Measurements from ENCODE around the gene FAU. TPM values are rescaled to one million over a fixed set of nuclear protein-coding genes. Genes with fewer than 3 reads are reported as not detected.

FAU gene
- total and polyA plus RNA-seq, 2 of the 13 experiments (the other 11 are each of a cell fraction or from before 2014, with no cell fraction given) = 374 to 869 TPM

DNA sequence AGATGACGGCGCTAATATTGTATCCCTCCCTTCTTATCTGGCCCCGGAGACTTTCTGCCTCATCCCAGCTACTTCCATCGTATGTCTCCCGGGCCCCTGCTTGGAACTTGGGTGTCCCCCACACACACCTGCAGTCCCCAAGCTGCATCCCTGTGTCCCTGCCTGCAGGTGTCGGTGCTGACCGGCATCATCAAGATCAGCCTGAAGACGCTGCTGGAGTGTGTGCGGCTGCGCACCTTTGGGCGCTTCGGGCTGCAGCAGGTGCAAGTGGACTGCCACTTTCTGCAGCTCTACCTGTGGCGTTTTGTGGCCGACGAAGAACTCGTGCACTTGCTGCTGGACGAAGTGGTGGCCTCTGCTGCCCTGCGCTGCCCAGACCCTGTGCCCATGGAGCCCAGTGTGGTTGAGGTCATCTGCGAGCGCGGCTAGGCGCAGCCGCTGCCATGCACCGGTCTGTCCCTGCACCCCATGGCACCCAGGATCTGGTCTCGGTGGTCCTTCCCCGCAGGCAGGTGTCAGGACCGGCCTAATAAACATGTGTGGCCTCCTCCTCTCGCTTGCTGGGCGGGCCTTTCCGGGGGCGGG, 10.7 kb downstream of the FAU start (continued):
- TF ChIP-seq, protein P1, sequence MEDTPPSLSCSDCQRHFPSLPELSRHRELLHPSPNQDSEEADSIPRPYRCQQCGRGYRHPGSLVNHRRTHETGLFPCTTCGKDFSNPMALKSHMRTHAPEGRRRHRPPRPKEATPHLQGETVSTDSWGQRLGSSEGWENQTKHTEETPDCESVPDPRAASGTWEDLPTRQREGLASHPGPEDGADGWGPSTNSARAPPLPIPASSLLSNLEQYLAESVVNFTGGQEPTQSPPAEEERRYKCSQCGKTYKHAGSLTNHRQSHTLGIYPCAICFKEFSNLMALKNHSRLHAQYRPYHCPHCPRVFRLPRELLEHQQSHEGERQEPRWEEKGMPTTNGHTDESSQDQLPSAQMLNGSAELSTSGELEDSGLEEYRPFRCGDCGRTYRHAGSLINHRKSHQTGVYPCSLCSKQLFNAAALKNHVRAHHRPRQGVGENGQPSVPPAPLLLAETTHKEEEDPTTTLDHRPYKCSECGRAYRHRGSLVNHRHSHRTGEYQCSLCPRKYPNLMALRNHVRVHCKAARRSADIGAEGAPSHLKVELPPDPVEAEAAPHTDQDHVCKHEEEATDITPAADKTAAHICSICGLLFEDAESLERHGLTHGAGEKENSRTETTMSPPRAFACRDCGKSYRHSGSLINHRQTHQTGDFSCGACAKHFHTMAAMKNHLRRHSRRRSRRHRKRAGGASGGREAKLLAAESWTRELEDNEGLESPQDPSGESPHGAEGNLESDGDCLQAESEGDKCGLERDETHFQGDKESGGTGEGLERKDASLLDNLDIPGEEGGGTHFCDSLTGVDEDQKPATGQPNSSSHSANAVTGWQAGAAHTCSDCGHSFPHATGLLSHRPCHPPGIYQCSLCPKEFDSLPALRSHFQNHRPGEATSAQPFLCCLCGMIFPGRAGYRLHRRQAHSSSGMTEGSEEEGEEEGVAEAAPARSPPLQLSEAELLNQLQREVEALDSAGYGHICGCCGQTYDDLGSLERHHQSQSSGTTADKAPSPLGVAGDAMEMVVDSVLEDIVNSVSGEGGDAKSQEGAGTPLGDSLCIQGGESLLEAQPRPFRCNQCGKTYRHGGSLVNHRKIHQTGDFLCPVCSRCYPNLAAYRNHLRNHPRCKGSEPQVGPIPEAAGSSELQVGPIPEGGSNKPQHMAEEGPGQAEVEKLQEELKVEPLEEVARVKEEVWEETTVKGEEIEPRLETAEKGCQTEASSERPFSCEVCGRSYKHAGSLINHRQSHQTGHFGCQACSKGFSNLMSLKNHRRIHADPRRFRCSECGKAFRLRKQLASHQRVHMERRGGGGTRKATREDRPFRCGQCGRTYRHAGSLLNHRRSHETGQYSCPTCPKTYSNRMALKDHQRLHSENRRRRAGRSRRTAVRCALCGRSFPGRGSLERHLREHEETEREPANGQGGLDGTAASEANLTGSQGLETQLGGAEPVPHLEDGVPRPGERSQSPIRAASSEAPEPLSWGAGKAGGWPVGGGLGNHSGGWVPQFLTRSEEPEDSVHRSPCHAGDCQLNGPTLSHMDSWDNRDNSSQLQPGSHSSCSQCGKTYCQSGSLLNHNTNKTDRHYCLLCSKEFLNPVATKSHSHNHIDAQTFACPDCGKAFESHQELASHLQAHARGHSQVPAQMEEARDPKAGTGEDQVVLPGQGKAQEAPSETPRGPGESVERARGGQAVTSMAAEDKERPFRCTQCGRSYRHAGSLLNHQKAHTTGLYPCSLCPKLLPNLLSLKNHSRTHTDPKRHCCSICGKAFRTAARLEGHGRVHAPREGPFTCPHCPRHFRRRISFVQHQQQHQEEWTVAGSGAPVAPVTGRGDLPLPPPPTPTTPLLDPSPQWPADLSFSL (CRISPR knock-in tag; IDR thresholded peaks at IDR 0.05) = no peak
- TF ChIP-seq ZNF281 (CRISPR knock-in tag; IDR thresholded peaks at IDR 0.05; ENCODE audit: borderline replicate concordance) (no peak), ZNF580 (CRISPR knock-in tag; IDR thresholded peaks at IDR 0.05; ENCODE audit: borderline replicate concordance, low read depth) (no peak; the same call in 1 of the 2 replicates), ZNF451 (CRISPR knock-in tag; IDR thresholded peaks at IDR 0.05) (no peak), ZNF547 (CRISPR knock-in tag; IDR thresholded peaks at IDR 0.05) (no peak), KLF15 (CRISPR knock-in tag; IDR thresholded peaks at IDR 0.05; ENCODE audit: borderline replicate concordance) (no peak), NCOA2 (CRISPR knock-in tag; IDR thresholded peaks at IDR 0.05) (no peak), SP140L (CRISPR knock-in tag; IDR thresholded peaks at IDR 0.05; ENCODE audit: borderline replicate concordance) (no peak), CBX1 (IDR thresholded peaks at IDR 0.05; ENCODE audit: low read depth) (no peak), ZNF737 (CRISPR knock-in tag; IDR thresholded peaks at IDR 0.05; ENCODE audit: borderline replicate concordance) (no peak), ZNF674 (CRISPR knock-in tag; IDR thresholded peaks at IDR 0.05; ENCODE audit: low read depth) (0 out of 2 replicates have a peak, but pooled peaks have one; percentile 3), ZNF549 (CRISPR knock-in tag; IDR thresholded peaks at IDR 0.05) (no peak), SRY (CRISPR knock-in tag; IDR thresholded peaks at IDR 0.05) (0 out of 2 replicates have a peak, but pooled peaks have one; percentile 42), ZNF776 (CRISPR knock-in tag; IDR thresholded peaks at IDR 0.05) (no peak), NCOR1 (IDR thresholded peaks at IDR 0.05; ENCODE audit: borderline replicate concordance, low read length) (no peak), GABPB1 (CRISPR knock-in tag; IDR thresholded peaks at IDR 0.05) (peak; percentile 77; the same call in 1 of the 2 replicates), SRF (IDR thresholded peaks at IDR 0.05; ENCODE audit: low read depth, low read length) (no peak)
- TF ChIP-seq, protein P2, sequence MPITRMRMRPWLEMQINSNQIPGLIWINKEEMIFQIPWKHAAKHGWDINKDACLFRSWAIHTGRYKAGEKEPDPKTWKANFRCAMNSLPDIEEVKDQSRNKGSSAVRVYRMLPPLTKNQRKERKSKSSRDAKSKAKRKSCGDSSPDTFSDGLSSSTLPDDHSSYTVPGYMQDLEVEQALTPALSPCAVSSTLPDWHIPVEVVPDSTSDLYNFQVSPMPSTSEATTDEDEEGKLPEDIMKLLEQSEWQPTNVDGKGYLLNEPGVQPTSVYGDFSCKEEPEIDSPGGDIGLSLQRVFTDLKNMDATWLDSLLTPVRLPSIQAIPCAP (CRISPR knock-in tag; IDR thresholded peaks at IDR 0.05; ENCODE audit: low read depth) = 0 out of 2 replicates have a peak, but pooled peaks have one; percentile 44
- TF ChIP-seq, protein P3, sequence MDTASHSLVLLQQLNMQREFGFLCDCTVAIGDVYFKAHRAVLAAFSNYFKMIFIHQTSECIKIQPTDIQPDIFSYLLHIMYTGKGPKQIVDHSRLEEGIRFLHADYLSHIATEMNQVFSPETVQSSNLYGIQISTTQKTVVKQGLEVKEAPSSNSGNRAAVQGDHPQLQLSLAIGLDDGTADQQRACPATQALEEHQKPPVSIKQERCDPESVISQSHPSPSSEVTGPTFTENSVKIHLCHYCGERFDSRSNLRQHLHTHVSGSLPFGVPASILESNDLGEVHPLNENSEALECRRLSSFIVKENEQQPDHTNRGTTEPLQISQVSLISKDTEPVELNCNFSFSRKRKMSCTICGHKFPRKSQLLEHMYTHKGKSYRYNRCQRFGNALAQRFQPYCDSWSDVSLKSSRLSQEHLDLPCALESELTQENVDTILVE (CRISPR knock-in tag; IDR thresholded peaks at IDR 0.05) = no peak

All from HepG2 (cell line).